ENCODE results near the gene WIF1.

DNA sequence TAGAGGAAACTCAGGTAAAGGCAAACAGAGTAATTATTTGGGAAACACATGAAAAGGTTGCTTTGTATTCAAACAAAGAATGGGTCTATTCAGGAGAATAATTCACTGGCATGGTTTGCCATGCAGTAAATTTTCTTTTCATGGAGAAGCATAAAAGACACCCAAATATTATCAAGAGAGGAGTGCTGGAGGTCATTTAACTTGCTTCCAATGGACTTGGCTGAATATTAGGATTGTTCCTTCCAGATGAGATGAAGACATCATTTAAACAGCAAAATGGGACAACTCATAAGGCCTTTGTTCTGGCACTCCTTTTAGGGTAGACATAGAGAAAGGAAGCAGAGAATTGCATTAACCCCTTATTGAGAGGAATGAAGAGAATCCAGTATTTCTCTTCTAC is 38.7 kb downstream of the WIF1 start:
- TF ChIP-seq POLR2AphosphoS5 (IDR thresholded peaks at IDR 0.05; ENCODE audit: insufficient read depth in 1 of 2, low read depth in 1 of 2) (no peak), POLR2A (IDR thresholded peaks at IDR 0.05) (no peak), CTCF (IDR thresholded peaks at IDR 0.05) (no peak)
